ENCODE measurements around the gene INPP5A.

GRCh38 chr10:132793213-132793612 is 255.6 kb downstream of the INPP5A start:
- TF ChIP-seq POLR2A (IDR thresholded peaks at IDR 0.05) (no peak), CTCF (IDR thresholded peaks at IDR 0.05 in 8 of 11, conservative IDR thresholded peaks at IDR 0.05 in 3 of 11) (no peak)
